Measurements from ENCODE around the gene NACAD.
A peak's percentile ranks its signal among the peaks of the same experiment; 100 is the strongest.
"Not testable (repeated sequence)": the region's sequence is repeated elsewhere in the genome, so short reads cannot be mapped to it uniquely, and the experiment has no call there.

NACAD gene

GRCh38 chr7:45037876-45038275 is 50.9 kb downstream of the NACAD start:
- Histone ChIP-seq H3K4me1 (ENCODE audit: control insufficient read depth in 5 of 5, insufficient read depth in 5 of 5, low read length in 5 of 5) (peaks cover 4 to 18% (median 8%) of the 10 kb centered on the region in 5 donors), H3K27me3 (ENCODE audit: control insufficient read depth in 5 of 5, insufficient read depth in 4 of 5, low read length in 5 of 5) (no peaks in the 10 kb centered on the region)

GRCh38 chr7:45036796-45037195 is 52.0 kb downstream of the NACAD start:
- H3K27me3 ChIP-seq (ENCODE audit: control insufficient read depth in 5 of 5, insufficient read depth in 4 of 5, low read length in 5 of 5), result no peaks in the 10 kb centered on the region
- H3K9ac ChIP-seq (ENCODE audit: low read length in 5 of 5), result no peak overlapping the region
- H3K9me3 ChIP-seq (ENCODE audit: control insufficient read depth in 5 of 5, low read length in 5 of 5), result no peaks in the 10 kb centered on the region
- H3K4me3 ChIP-seq (ENCODE audit: low read depth in 1 of 5, low read length in 5 of 5), result no peak overlapping the region
- H3K36me3 ChIP-seq (ENCODE audit: control insufficient read depth in 5 of 5, insufficient read depth in 5 of 5, low read length in 5 of 5), result peaks cover 0 to 37% (median 21%) of the 10 kb centered on the region in 5 donors
- H3K27ac ChIP-seq (ENCODE audit: low read depth, low read length), result no peak overlapping the region
- H3K4me1 ChIP-seq (ENCODE audit: control insufficient read depth in 5 of 5, insufficient read depth in 5 of 5, low read length in 5 of 5), result peaks cover 4 to 21% (median 10%) of the 10 kb centered on the region in 5 donors

More at GRCh38 chr7:45037876-45038275, 50.9 kb downstream of the NACAD start:
- Histone ChIP-seq H3K27ac (ENCODE audit: low read depth, low read length) (no peak overlapping the region), H3K9ac (ENCODE audit: low read length in 5 of 5) (no peak overlapping the region), H3K4me3 (ENCODE audit: low read depth in 1 of 5, low read length in 5 of 5) (no peak overlapping the region), H3K36me3 (ENCODE audit: control insufficient read depth in 5 of 5, insufficient read depth in 5 of 5, low read length in 5 of 5) (peaks cover 0 to 41% (median 23%) of the 10 kb centered on the region in 5 donors), H3K9me3 (ENCODE audit: control insufficient read depth in 5 of 5, low read length in 5 of 5) (no peaks in the 10 kb centered on the region)

- peaks cover 4 to 21% (median 10%) of the 10 kb centered on the region in 5 donors for H3K4me1 ChIP-seq (ENCODE audit: control insufficient read depth in 5 of 5, insufficient read depth in 5 of 5, low read length in 5 of 5)
- peak overlapping the region in 2 of 5 donors; percentile 16 to 17 for H3K9ac ChIP-seq (ENCODE audit: low read length in 5 of 5)
- H3K9me3 ChIP-seq (ENCODE audit: control insufficient read depth in 5 of 5, low read length in 5 of 5), result no peaks in the 10 kb centered on the region
- H3K27ac ChIP-seq (ENCODE audit: low read depth, low read length), result no peak overlapping the region
- H3K27me3 ChIP-seq (ENCODE audit: control insufficient read depth in 5 of 5, insufficient read depth in 4 of 5, low read length in 5 of 5), result no peaks in the 10 kb centered on the region
- peaks cover 0 to 32% (median 16%) of the 10 kb centered on the region in 5 donors for H3K36me3 ChIP-seq (ENCODE audit: control insufficient read depth in 5 of 5, insufficient read depth in 5 of 5, low read length in 5 of 5)
- no peak overlapping the region for H3K4me3 ChIP-seq (ENCODE audit: low read depth in 1 of 5, low read length in 5 of 5)
These were observed 52.5 kb downstream of the NACAD start for GRCh38 chr7:45036317-45036716.

- H3K27ac ChIP-seq (ENCODE audit: low read depth, low read length), result no peak overlapping the region
- H3K36me3 ChIP-seq (ENCODE audit: control insufficient read depth in 5 of 5, insufficient read depth in 5 of 5, low read length in 5 of 5), result peaks cover 0 to 28% (median 15%) of the 10 kb centered on the region in 5 donors
- H3K27me3 ChIP-seq (ENCODE audit: control insufficient read depth in 5 of 5, insufficient read depth in 4 of 5, low read length in 5 of 5), result no peaks in the 10 kb centered on the region
- no peaks in the 10 kb centered on the region for H3K9me3 ChIP-seq (ENCODE audit: control insufficient read depth in 5 of 5, low read length in 5 of 5)
- H3K4me1 ChIP-seq (ENCODE audit: control insufficient read depth in 5 of 5, insufficient read depth in 5 of 5, low read length in 5 of 5), result peaks cover 4 to 21% (median 10%) of the 10 kb centered on the region in 5 donors
- no peak overlapping the region for H3K4me3 ChIP-seq (ENCODE audit: low read depth in 1 of 5, low read length in 5 of 5)
- H3K9ac ChIP-seq (ENCODE audit: low read length in 5 of 5), result peak overlapping the region in 2 of 5 donors; percentile 16 to 17
These were observed 52.9 kb downstream of the NACAD start for GRCh38 chr7:45035893-45036292.

- no peak overlapping the region for H3K27ac ChIP-seq (ENCODE audit: low read depth, low read length)
- no peak overlapping the region for H3K4me3 ChIP-seq (ENCODE audit: low read depth in 1 of 5, low read length in 5 of 5)
- peaks cover 0 to 23% (median 15%) of the 10 kb centered on the region in 5 donors for H3K36me3 ChIP-seq (ENCODE audit: control insufficient read depth in 5 of 5, insufficient read depth in 5 of 5, low read length in 5 of 5)
- H3K9ac ChIP-seq (ENCODE audit: low read length in 5 of 5), result no peak overlapping the region
- peaks cover 4 to 21% (median 10%) of the 10 kb centered on the region in 5 donors for H3K4me1 ChIP-seq (ENCODE audit: control insufficient read depth in 5 of 5, insufficient read depth in 5 of 5, low read length in 5 of 5)
- no peaks in the 10 kb centered on the region for H3K9me3 ChIP-seq (ENCODE audit: control insufficient read depth in 5 of 5, low read length in 5 of 5)
- H3K27me3 ChIP-seq (ENCODE audit: control insufficient read depth in 5 of 5, insufficient read depth in 4 of 5, low read length in 5 of 5), result no peaks in the 10 kb centered on the region
These were observed 53.4 kb downstream of the NACAD start for GRCh38 chr7:45035371-45035770.

- H3K9me3 ChIP-seq (ENCODE audit: control insufficient read depth in 5 of 5, low read length in 5 of 5); H3K27ac ChIP-seq (ENCODE audit: low read depth, low read length); H3K4me3 ChIP-seq (ENCODE audit: low read depth in 1 of 5, low read length in 5 of 5); H3K27me3 ChIP-seq (ENCODE audit: control insufficient read depth in 5 of 5, insufficient read depth in 4 of 5, low read length in 5 of 5); H3K9ac ChIP-seq (ENCODE audit: low read length in 5 of 5): not testable (repeated sequence)
- Histone ChIP-seq H3K36me3 (ENCODE audit: control insufficient read depth in 5 of 5, insufficient read depth in 5 of 5, low read length in 5 of 5) (peaks cover 0 to 25% (median 14%) of the 10 kb centered on the region in 5 donors), H3K4me1 (ENCODE audit: control insufficient read depth in 5 of 5, insufficient read depth in 5 of 5, low read length in 5 of 5) (peaks cover 4 to 21% (median 10%) of the 10 kb centered on the region in 5 donors)
These were observed 54.1 kb downstream of the NACAD start for GRCh38 chr7:45034710-45035109.

GRCh38 chr7:45033931-45034290 is 54.9 kb downstream of the NACAD start:
- H3K9me3 ChIP-seq (ENCODE audit: control insufficient read depth in 5 of 5, low read length in 5 of 5), result no peaks in the 10 kb centered on the region
- H3K36me3 ChIP-seq (ENCODE audit: control insufficient read depth in 5 of 5, insufficient read depth in 5 of 5, low read length in 5 of 5), result peaks cover 0 to 17% (median 9%) of the 10 kb centered on the region in 5 donors
- H3K9ac ChIP-seq (ENCODE audit: low read length in 5 of 5), result no peak overlapping the region
- peak overlapping the region; percentile 54 for H3K27ac ChIP-seq (ENCODE audit: low read depth, low read length)
- H3K4me1 ChIP-seq (ENCODE audit: control insufficient read depth in 5 of 5, insufficient read depth in 5 of 5, low read length in 5 of 5), result peaks cover 4 to 23% (median 10%) of the 10 kb centered on the region in 5 donors
- H3K27me3 ChIP-seq (ENCODE audit: control insufficient read depth in 5 of 5, insufficient read depth in 4 of 5, low read length in 5 of 5), result no peaks in the 10 kb centered on the region
- no peak overlapping the region for H3K4me3 ChIP-seq (ENCODE audit: low read depth in 1 of 5, low read length in 5 of 5)

GRCh38 chr7:45033261-45033930 is 55.4 kb downstream of the NACAD start:
- no peaks in the 10 kb centered on the region for H3K9me3 ChIP-seq (ENCODE audit: control insufficient read depth in 5 of 5, low read length in 5 of 5)
- H3K36me3 ChIP-seq (ENCODE audit: control insufficient read depth in 5 of 5, insufficient read depth in 5 of 5, low read length in 5 of 5), result peaks cover 0 to 12% (median 7%) of the 10 kb centered on the region in 5 donors
- H3K27ac ChIP-seq (ENCODE audit: low read depth, low read length), result peak overlapping the region; percentile 54
- no peak overlapping the region for H3K4me3 ChIP-seq (ENCODE audit: low read depth in 1 of 5, low read length in 5 of 5)
- H3K9ac ChIP-seq (ENCODE audit: low read length in 5 of 5), result no peak overlapping the region
- H3K4me1 ChIP-seq (ENCODE audit: control insufficient read depth in 5 of 5, insufficient read depth in 5 of 5, low read length in 5 of 5), result peaks cover 4 to 23% (median 10%) of the 10 kb centered on the region in 5 donors
- H3K27me3 ChIP-seq (ENCODE audit: control insufficient read depth in 5 of 5, insufficient read depth in 4 of 5, low read length in 5 of 5), result no peaks in the 10 kb centered on the region

GRCh38 chr7:45032421-45032820 is 56.3 kb downstream of the NACAD start:
- Histone ChIP-seq H3K27me3 (ENCODE audit: control insufficient read depth in 5 of 5, insufficient read depth in 4 of 5, low read length in 5 of 5) (no peaks in the 10 kb centered on the region), H3K9me3 (ENCODE audit: control insufficient read depth in 5 of 5, low read length in 5 of 5) (no peaks in the 10 kb centered on the region), H3K36me3 (ENCODE audit: control insufficient read depth in 5 of 5, insufficient read depth in 5 of 5, low read length in 5 of 5) (peaks cover 0 to 12% (median 8%) of the 10 kb centered on the region in 5 donors), H3K4me3 (ENCODE audit: low read depth in 1 of 5, low read length in 5 of 5) (no peak overlapping the region), H3K9ac (ENCODE audit: low read length in 5 of 5) (no peak overlapping the region), H3K27ac (ENCODE audit: low read depth, low read length) (no peak overlapping the region), H3K4me1 (ENCODE audit: control insufficient read depth in 5 of 5, insufficient read depth in 5 of 5, low read length in 5 of 5) (peaks cover 4 to 23% (median 15%) of the 10 kb centered on the region in 5 donors)

- Histone ChIP-seq H3K27ac (ENCODE audit: low read depth, low read length) (no peak overlapping the region), H3K27me3 (ENCODE audit: control insufficient read depth in 5 of 5, insufficient read depth in 4 of 5, low read length in 5 of 5) (no peaks in the 10 kb centered on the region), H3K4me3 (ENCODE audit: low read depth in 1 of 5, low read length in 5 of 5) (no peak overlapping the region), H3K4me1 (ENCODE audit: control insufficient read depth in 5 of 5, insufficient read depth in 5 of 5, low read length in 5 of 5) (peaks cover 4 to 27% (median 15%) of the 10 kb centered on the region in 5 donors), H3K36me3 (ENCODE audit: control insufficient read depth in 5 of 5, insufficient read depth in 5 of 5, low read length in 5 of 5) (peaks cover 0 to 16% (median 13%) of the 10 kb centered on the region in 5 donors), H3K9ac (ENCODE audit: low read length in 5 of 5) (no peak overlapping the region), H3K9me3 (ENCODE audit: control insufficient read depth in 5 of 5, low read length in 5 of 5) (no peaks in the 10 kb centered on the region)
These were observed 56.9 kb downstream of the NACAD start for GRCh38 chr7:45031829-45032228.
